OCI-LY1 (cell line): ENCODE data around the gene MARCHF5.

Source experiments
- H2AFZ ChIP-seq: fragments of 200-600 bp; sonication (generic), shearing (Covaris generic); 2 replicates; pipeline ENCODE4 v1.6.0; 2014; ENCODE audit warnings: antibody characterized with exemption, mild to moderate bottlenecking, low read length
- H3F3A ChIP-seq: fragments of 200-600 bp; sonication (generic), shearing (Covaris generic); 2 replicates; pipeline ENCODE4 v1.6.0; 2014; ENCODE audit warnings: mild to moderate bottlenecking, antibody characterized with exemption, low read length, moderate library complexity; ENCODE audit not compliant: insufficient read depth
- H3K27ac ChIP-seq: fragments of 200-600 bp; sonication (generic); 2 replicates; pipeline ENCODE4 v1.5.1; 2014; ENCODE audit warnings: low read length, mixed run types, mild to moderate bottlenecking, low read depth; ENCODE audit not compliant: poor library complexity, severe bottlenecking
- H3K27me3 ChIP-seq: fragments of 200-600 bp; sonication (generic); 2 replicates; pipeline ENCODE4 v1.6.0; 2014; ENCODE audit warnings: antibody characterized with exemption, mild to moderate bottlenecking, low read length, moderate library complexity; ENCODE audit not compliant: insufficient read depth
- H3K36me3 ChIP-seq: fragments of 200-600 bp; sonication (generic); 2 replicates; pipeline ENCODE4 v1.6.1; 2014; ENCODE audit warnings: mild to moderate bottlenecking, antibody characterized with exemption, low read length, moderate library complexity, mixed read lengths; ENCODE audit not compliant: insufficient read depth
- H3K4me1 ChIP-seq: fragments of 200-600 bp; sonication (generic); 2 replicates; pipeline ENCODE4 v1.5.1; 2014; ENCODE audit warnings: mild to moderate bottlenecking, low read length, moderate library complexity; ENCODE audit not compliant: insufficient read depth, severe bottlenecking
- H3K4me2 ChIP-seq: fragments of 200-600 bp; sonication (generic), shearing (Covaris generic); 2 replicates; pipeline ENCODE4 v1.6.1; 2014; ENCODE audit warnings: low read length
- H3K4me3 ChIP-seq: fragments of 200-600 bp; sonication (generic); 2 replicates; pipeline ENCODE4 v1.5.1; 2014; ENCODE audit warnings: low read length, low read depth, mild to moderate bottlenecking, mixed read lengths; ENCODE audit not compliant: poor library complexity, severe bottlenecking
- H3K79me2 ChIP-seq: fragments of 200-600 bp; shearing (Covaris generic); 2 replicates; pipeline ENCODE4 v1.6.1; 2016; ENCODE audit warnings: mixed run types, low read length, mixed read lengths; ENCODE audit not compliant: insufficient read depth
- H3K9ac ChIP-seq: fragments of 200-600 bp; sonication (generic), shearing (Covaris generic); 2 replicates; pipeline ENCODE4 v1.6.1; 2014; ENCODE audit warnings: mild to moderate bottlenecking, low read length, mixed read lengths
- H3K9me2 ChIP-seq: fragments of 200-600 bp; sonication (generic), shearing (Covaris generic); 2 replicates; pipeline ENCODE4 v1.6.1; 2014; ENCODE audit warnings: low read depth, mild to moderate bottlenecking, low read length, mixed read lengths
- H3K9me3 ChIP-seq: fragments of 200-600 bp; shearing (Covaris generic); 2 replicates; pipeline ENCODE4 v1.6.1; 2014; ENCODE audit warnings: low read length, mixed read lengths
- H4K20me1 ChIP-seq: fragments of 200-600 bp; sonication (generic), shearing (Covaris generic); 2 replicates; pipeline ENCODE4 v1.6.0; 2016; ENCODE audit warnings: mild to moderate bottlenecking, low read length; ENCODE audit not compliant: insufficient read depth
- CTCF ChIP-seq: fragments of 200-600 bp; sonication (generic), shearing (Covaris generic); IDR thresholded peaks from 2 replicates; pipeline ENCODE4 v1.5.1; 2017; ENCODE audit warnings: mild to moderate bottlenecking, antibody characterized with exemption, low read length, moderate library complexity, mixed read lengths
- EZH2 ChIP-seq: fragments of 200-600 bp; sonication (generic), shearing (Covaris generic); IDR thresholded peaks from 2 replicates; pipeline ENCODE4 v1.8.0; 2017; ENCODE audit warnings: borderline replicate concordance, mixed run types, mild to moderate bottlenecking, antibody characterized with exemption, low read length, moderate library complexity, mixed read lengths

Gene MARCHF5

GRCh38 chr10:92309272-92309671 is 18.3 kb downstream of the MARCHF5 start:
- no peak overlapping the region for H3K9ac ChIP-seq
- peaks cover 17% of the 10 kb centered on the region for H3K79me2 ChIP-seq
- TF ChIP-seq EZH2 (no peak), CTCF (no peak)

GRCh38 chr10:92313750-92314149 is 22.8 kb downstream of the MARCHF5 start:
- Histone ChIP-seq H3F3A (no peaks in the 10 kb centered on the region), H3K27me3 (no peaks in the 10 kb centered on the region), H3K9ac (no peak overlapping the region), H3K4me3 (no peak overlapping the region), H3K79me2 (peaks cover 11% of the 10 kb centered on the region; the same call in 1 of the 2 replicates), H3K9me2 (no peaks in the 10 kb centered on the region), H4K20me1 (no peaks in the 10 kb centered on the region), H3K9me3 (no peaks in the 10 kb centered on the region), H3K27ac (no peak overlapping the region), H2AFZ (no peak overlapping the region), H3K36me3 (peaks cover 10% of the 10 kb centered on the region), H3K4me1 (peaks cover 7% of the 10 kb centered on the region), H3K4me2 (no peak overlapping the region)
- TF ChIP-seq CTCF (no peak), EZH2 (no peak)

More at GRCh38 chr10:92309272-92309671, 18.3 kb downstream of the MARCHF5 start:
- H3K9me3 ChIP-seq: no peaks in the 10 kb centered on the region
- no peaks in the 10 kb centered on the region for H4K20me1 ChIP-seq
- H3K4me1 ChIP-seq: peaks cover 7% of the 10 kb centered on the region
- H3K4me3 ChIP-seq: no peak overlapping the region
- H3K4me2 ChIP-seq: no peak overlapping the region
- H3F3A ChIP-seq: no peaks in the 10 kb centered on the region
- H2AFZ ChIP-seq: no peak overlapping the region
- H3K27ac ChIP-seq: no peak overlapping the region
- H3K36me3 ChIP-seq: peaks cover 10% of the 10 kb centered on the region
- H3K27me3 ChIP-seq: no peaks in the 10 kb centered on the region
- H3K9me2 ChIP-seq: no peaks in the 10 kb centered on the region

GRCh38 chr10:92316610-92317009 is 25.6 kb downstream of the MARCHF5 start:
- Histone ChIP-seq H3K36me3 (peaks cover 18% of the 10 kb centered on the region), H3K4me3 (no peak overlapping the region), H3F3A (no peaks in the 10 kb centered on the region)

More at GRCh38 chr10:92316610-92317009, 25.6 kb downstream of the MARCHF5 start:
- Histone ChIP-seq H3K4me2 (no peak overlapping the region), H3K27ac (no peak overlapping the region), H3K9ac (no peak overlapping the region), H3K27me3 (no peaks in the 10 kb centered on the region), H4K20me1 (no peaks in the 10 kb centered on the region), H3K9me2 (no peaks in the 10 kb centered on the region), H2AFZ (no peak overlapping the region), H3K4me1 (no peaks in the 10 kb centered on the region), H3K9me3 (no peaks in the 10 kb centered on the region), H3K79me2 (no peaks in the 10 kb centered on the region)
- no peak for TF ChIP-seq EZH2
- TF ChIP-seq CTCF: no peak
